Activated T-helper 9 cell treated with anti-CD3 and anti-CD28 coated beads, Interleukin-2, amount 50 U/mL, for 16 hours (primary cell): ENCODE measurements around the gene DEPDC7.
"Not testable (repeated sequence)": the region's sequence is repeated elsewhere in the genome, so short reads cannot be mapped to it uniquely, and the experiment has no call there.

Experiments
- DNase-seq: peaks from one replicate; pipeline ENCODE4 v3.0.0-alpha.2; 2020; ENCODE audit warnings: low read depth

The DEPDC7 gene

DNA sequence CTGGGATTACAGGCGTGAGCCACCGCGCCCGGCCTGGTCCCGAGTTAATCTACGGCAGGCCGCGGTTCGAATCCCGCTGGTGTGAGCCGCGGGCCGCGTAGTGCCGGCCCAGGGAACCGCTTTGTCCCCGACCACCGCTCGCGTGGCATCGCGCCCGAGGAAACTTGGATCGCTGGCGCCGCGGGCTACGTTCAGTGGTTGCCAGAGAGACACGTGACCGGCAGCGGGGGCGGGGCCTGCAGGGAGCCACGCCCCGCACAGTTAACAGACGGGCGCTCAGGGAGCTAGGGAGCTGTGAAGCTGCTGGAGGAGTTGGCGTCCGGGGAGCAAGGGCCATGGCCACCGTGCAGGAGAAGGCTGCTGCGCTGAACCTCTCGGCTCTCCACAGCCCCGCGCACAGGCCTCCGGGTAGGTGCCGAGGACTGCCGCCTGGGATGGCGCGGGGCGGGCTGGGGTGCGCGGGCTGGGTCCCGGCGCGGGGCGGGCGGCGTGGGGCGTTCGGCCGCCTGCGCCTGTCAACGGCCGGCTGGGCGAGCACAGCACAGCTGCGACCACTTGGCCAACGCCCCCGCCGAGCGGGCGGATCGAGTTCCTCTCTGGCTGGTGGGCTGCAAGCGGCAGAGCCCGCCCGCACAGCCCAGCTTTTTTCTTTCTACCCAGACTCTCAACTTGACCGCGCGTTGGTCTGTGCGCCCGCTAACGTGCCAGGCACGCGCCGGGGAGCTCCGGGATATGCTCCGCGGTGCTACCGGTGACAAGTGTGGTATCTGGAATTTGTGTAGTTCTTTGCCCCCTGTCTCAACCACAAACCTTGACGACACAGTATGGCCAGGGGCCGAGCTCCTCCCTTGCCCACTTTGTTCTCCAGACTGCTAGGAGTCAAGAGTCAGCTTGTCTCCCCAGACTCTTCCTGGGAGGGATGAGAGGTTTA, at the start of gene DEPDC7:
Gene DEPDC7 (plus strand): TSS at position 258 of the 931 bp plus-strand sequence. CDS start 78 bp downstream, at position 336.
- DNase-seq, result peak; percentile 67

DNA sequence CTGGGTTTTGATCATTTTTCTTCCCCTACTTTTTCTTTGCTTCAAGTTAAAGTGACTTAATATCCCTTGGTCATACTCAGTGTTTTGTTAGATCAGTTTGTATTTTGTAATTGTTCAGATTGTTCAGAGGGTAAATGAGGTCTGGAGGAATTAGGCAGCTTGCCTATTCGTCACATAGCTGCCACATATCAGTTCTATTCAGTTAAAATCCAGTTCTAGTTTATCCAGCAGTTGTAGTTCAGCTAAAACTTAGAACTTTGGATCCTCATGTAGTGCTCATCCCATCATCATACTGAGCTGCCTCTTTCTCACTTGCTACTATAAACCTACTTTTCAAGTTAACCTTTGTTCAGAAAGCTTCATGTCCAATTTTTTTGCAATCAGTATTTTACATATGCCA, 47.1 kb upstream of the DEPDC7 start:
- no peak for DNase-seq

DNA sequence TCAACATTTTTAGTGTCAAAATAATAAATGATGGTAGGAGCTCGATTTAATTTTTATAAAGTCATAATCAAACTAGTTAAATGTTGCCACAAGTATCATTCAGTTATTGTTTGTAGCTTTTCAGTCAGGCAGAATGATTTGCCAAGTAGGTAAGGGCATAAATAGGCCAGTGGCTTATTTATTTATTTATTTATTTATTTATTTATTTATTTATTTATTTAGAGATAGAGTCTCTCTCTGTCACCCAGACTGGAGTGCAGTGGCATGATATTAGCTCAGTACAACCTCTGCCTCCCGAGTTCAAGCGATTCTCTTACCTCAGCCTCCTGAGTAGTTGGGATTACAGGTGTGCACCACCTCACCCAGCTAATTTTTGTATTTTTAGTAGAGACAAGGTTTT, 43.4 kb upstream of the DEPDC7 start:
- not testable (repeated sequence) for DNase-seq

DNA sequence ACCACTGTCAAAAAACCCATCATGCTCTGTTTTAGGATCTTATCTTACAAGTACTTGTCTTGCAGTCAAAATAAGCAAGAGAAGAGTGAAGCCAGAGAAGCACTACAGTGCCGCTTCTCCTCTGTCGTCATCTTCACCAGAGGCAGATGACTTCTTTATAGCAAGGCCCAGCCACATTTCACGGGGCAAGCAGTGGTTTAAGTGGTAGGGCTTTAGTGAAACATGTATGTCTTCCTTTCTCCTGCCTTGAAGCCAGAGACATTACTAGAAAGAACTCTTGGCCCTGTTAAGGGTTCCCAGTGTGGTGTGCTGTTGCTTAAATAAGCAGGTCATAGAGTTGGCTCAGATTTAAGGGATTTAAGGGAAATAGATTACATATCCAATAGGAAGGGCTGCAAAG, 42.9 kb upstream of the DEPDC7 start:
- DNase-seq, result no peak

DNA sequence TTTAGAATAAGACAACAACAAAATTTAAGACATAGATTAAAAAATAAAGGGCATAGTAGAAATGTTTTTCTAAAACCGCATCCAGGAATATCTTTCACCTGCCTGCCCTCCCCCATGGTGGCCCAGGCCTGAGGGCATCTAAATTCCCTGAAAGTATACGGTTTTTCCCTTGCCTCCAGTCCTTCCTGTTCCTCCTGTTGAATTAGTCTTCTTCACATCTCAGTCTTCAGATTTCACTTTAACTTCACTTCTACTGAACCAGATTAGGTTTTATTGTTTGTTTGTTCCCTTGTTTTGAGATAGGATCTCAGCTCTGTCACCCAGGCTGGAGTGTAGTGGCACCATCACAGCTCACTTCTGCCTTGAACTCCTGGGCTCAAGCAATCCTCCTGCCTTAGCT, 33.1 kb upstream of the DEPDC7 start:
- DNase-seq, result no peak

DNA sequence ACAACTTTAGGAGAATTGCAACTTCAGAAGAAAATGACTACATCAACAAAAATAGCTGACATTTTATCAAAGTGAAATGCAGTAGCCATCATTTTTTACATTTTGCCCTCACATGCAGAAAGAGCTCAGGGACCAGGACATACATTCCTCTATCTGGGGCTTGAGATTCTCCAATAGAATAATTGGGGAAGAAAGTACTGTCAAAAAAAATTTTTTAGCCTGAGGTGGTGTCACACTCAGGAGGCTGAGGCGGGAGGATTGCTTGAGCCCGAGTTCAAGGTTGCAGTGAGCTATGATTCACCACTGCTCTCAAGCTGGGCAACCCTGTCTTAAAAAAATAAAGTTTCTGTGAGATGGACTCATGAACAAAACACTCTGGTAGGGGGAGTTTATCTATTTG, 32.2 kb upstream of the DEPDC7 start:
- no peak for DNase-seq

DNA sequence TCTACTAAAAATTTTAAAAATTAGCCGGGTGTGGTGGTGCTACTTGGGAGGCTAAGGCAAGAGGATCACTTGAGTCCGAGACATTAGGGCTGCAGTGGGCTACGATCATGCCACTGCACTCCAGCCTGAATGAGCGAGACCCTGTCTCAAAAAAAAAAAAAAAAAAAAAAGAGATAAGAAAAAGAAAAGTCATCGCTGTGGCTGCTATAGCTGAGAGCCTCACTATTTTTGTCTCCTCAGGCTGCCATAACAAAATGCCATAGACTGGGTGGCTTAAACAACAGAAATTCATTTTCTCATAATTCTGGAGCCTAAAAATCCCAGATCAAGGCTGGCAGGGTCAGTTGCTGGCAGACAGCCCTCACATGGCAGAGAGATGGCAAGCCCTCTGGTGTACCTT, 30.1 kb upstream of the DEPDC7 start:
- no peak for DNase-seq

DNA sequence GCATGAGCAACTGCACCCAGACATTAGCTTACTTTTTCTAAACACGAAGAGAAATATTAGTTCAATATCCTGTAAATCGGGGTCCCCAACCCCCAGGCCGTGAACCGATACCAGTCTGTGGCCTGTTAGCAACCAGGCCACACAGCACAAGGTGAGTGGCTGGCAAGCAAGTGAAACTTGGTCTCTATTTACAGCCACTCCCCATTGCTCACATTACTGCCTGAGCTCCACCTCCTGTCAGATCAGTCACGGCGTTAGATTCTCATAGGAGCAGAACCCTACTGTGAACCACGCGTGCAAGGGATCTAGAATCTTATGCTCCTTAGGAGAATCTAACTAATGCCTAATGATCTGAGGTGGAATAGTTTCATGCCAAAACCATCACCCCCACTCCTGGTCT, 27.8 kb upstream of the DEPDC7 start:
- no peak for DNase-seq

DNA sequence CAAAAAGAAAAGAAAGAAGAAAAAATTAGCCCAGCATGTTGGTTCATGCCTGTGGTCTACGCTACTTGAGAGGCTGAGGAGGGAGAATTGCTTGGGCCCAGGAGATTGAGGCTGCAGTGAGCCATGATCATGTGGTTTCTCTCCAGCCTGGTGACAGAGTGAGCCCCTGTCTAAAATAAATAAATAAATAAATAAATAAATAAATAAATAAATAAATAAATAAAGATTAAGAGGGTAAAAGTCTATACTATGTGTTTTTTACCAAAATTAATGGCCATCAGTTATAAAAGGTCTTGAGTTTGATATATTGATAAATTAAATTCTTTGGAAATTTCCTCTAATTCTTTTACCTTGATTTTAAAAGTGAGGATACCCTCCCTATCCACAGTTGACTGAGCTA, 25.2 kb upstream of the DEPDC7 start:
- DNase-seq, result no peak

DNA sequence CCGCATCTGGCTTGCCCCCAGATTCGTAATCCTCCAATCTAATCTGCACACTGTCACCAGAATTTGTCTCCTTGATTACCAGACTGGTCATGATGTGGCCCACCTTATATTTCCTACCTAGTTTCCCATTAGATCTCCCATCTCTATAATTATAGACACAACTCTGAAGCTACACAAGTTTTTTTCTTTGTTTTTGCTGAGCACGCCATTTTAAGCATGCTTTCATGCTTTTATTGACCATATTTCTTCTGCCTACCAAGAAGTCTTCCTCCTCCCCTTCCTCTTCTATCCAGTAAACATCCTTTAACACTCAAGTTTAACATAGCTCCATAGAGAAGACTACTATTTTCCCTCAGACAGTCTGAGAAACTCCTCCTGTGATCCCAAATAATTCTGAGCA, 24.3 kb upstream of the DEPDC7 start:
- DNase-seq, result no peak

DNA sequence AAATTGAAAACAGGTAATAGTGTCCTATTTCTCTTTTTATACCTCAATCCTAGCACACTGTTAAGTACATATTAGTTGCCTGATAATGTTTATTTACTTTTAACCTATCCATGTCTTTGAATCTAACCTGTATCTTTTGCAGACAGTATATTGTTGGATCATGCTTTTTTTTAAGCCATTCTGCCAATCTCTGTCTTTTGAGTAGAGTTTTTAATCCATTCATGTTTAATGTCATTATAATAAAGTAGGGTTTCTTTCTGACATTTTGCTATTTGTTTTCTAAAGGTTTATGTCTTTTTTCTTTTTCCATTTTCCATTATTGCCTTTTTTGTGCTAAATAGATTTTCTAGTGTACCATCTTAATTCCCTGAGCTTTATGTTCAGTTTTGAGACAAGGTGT, 23.8 kb upstream of the DEPDC7 start:
- no peak for DNase-seq

DNA sequence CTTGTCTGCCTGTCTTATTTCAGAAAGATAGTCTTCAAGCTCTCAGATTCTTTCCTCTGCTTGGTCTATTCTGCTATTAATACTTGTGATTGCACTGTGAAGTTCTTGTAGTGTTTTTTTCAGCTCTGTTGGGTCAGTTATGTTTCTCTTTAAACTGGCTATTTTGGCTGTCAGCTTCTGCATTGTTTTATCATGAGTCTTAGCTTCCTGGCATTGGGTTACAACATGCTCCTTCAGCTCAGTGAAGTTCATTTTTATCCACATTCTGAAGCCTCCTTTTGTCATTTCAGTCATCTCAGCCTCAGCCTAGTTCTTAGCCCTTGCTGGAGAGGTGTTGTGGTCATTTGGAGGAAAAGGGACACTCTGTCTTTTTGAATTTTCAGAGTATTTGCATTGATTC, 15.5 kb upstream of the DEPDC7 start:
- DNase-seq, result no peak

DNA sequence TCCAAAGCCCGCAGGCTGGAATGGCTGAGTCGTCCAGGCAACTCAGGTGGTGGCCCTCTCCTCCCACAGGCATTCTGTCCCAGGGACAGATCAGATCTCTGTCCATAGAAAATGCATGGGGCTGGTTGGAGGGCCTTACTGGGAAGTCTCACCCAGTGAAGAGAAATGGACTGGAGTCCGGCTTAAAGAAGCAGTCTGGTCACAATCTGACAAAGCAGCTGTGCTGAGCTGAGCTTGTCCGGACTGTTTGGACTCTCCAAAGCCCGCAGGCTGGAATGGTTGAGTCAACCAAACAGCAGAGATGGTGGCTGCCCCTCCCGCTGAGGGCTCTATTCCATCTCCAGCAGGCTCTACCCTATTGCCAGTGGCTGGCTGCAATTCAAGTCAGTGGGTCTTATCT, 14.4 kb upstream of the DEPDC7 start:
- DNase-seq, result no peak

DNA sequence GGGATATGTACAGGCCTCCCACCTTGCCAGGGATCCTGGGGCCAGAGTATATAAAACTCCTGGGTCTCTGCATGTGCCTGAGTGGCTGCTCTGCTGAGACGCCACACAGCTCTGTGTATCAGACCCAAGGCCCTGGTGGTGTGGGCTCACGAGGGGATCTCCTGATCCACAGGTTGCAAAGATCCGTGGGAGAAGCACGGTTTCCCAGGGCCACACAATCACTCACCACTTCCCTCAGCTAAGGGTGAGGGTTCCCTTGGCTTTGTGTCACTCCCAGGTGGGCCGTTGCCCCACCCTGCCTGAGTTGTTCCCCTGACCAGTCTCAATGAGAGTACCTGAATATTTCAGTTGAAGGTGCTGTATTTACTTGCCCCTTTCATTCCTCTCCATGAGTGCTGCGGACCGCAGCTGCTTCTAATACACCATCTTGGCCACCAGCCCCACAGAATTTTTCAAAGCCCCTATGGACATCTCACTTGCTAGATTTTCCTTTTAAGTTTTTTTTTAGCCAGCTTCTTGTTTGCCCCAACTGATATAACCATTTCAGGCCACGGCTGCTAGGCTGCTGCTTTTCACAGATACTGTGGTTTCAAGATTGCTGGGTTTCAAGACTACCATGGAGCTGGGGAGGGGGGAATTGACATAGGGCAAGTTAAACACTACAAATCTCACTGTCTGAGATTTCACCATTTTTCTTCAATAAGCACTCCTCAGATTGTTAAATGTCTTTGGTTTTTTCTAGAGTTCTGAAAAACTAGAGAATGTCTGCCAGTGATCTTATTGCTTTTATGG, 13.7 kb upstream of the DEPDC7 start:
- DNase-seq, result no peak

DNA sequence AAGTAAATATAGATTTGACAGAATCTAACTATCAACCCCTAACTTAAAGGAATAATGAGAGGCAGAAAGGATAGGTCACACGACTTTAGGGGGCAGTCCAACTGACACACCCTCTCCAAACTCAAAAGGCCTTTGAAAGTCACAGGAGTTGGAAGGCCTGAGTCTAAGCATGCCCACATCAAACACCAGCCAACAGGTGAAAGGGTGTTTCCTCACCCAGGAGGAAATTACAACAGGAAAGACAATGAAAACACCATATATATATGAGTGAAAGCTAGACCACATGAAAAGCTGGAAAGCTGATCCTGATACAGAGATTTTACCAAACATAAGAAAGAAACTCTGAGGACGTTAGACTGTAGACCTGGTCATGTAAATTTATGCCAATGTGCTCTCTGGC, 10.5 kb upstream of the DEPDC7 start:
- DNase-seq, result no peak

DNA sequence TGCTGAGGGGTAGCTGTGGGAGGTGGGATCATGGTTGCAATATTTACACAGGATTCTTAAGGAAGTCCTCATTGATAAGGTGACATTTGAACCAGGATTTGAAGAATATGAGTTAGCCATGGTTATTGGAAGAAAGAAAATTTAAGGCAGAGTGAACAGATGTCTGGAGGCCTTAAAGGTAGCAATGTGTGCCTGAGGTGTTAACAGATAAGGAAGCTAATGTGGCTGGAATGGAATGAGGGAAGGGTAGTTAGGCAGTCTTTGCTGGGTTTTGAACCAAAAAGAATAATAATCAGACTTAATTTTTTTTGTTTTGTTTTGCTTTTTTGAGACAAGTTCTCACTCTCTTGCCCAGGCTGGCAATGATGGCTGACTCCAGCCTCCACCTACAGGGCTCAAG, 9.7 kb upstream of the DEPDC7 start:
- DNase-seq, result no peak

DNA sequence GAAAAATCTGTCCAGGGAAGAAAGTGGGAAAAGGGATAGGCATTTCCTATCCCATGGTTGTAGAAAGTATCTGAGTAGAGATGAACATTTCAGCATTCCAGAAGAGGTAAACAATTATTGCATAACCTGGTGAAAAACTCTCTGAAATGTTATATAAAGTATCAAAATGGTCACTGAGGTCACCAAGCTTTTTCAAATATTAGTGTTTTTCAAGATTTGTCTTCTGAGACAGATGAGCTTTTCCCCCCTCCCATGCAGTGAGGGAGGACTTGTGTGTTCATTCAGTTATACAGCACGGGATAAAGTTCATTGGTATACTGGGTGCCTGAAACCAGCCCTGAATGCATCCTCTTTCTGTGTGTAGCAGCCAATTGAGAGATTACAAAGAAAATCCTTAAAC, 1.9 kb upstream of the DEPDC7 start:
- no peak for DNase-seq

DNA sequence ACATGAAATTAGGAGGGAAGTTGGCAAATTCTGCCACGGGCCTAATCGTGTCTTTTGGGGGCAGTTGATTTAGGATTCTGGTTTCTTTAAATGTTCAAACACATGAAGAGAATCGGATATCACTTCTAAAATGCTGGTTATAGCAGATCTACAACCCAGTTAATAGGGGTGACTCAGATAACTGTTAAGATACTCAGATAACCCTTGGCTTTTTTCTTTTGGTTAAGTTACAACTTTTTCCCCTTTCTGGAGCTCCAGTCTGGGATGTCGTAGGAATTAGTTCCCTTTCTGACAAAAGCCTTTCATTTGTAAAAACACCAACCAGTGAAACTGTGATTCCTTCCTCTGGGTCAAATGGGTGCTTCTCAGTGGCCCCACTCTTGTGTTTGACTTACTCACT, 976 bp downstream of the DEPDC7 start:
- no peak for DNase-seq

DNA sequence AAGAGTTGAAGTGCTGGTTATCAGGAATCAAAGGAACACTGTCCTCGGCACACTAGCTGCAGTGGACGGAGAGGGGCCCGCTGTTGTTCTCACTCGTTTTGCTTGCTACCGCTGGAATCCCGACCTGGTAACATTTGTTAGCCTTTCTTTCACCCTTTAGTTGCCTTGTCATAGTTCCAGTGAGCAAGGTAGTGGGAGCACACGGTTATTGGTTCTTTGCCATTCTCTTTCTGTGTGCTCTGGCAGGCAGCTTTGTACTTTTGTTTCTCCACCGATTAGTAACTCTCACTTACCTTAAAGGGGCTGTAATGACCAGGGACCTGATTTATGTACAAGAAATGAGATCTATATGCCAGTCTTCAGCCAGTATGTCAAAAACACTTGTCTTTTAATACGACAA, 1.8 kb downstream of the DEPDC7 start:
- no peak for DNase-seq

DNA sequence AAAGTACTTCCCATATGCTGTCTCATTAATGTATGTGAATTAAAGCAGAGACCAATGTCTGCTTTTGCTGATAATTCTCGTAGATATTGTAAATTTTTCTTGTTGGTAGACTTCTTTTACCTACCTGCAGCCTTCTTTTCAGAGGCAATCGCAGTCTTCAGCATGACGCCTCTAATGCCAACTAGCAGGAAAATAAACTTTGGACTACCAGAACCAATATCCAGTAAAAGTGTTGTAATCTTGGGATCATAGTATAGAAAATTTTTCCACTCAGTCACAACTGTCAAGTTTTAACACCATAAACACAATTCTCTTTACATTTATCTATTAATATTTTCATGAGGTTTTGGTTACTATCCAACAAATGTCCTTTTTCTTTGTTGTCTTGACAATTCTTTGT, 2.3 kb downstream of the DEPDC7 start:
- no peak for DNase-seq

DNA sequence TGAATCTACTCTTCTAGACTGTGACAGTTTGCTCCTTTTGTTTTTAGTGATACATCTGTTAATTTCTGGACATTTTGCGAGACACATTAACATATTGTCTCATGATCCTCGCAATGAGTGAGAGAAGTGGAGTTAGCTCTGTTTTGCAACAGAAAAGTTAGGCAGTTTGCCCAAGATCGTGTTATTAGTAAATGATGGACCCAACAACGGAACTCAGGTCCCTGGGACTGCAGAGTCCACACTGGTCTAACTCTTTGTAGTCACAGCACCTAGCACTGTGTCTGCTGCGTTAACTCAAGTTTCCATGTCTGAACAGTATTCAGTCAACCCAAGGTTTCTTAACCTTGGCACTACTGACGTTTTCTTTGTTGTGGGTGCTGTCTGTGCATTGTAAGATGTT, 3.2 kb downstream of the DEPDC7 start:
- DNase-seq, result no peak

DNA sequence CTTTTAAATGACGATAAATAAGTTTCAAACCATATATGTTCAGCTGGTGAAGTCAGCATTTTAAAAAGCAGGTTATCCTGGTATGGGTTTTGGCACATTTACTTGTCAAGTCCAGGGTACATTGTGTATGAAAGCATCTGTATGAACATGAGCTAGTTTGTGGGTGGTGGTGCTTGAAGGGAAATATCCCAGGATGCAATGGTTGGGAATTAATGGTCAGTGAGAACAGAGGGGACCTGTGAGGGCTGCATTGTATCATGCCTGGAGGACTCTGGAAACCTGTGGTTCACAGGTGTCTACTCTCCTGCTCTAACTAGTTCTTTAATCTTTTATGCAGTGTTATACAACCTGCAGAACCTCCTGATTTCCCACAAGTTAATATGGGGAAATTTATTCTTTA, 5.8 kb downstream of the DEPDC7 start:
- no peak for DNase-seq

DNA sequence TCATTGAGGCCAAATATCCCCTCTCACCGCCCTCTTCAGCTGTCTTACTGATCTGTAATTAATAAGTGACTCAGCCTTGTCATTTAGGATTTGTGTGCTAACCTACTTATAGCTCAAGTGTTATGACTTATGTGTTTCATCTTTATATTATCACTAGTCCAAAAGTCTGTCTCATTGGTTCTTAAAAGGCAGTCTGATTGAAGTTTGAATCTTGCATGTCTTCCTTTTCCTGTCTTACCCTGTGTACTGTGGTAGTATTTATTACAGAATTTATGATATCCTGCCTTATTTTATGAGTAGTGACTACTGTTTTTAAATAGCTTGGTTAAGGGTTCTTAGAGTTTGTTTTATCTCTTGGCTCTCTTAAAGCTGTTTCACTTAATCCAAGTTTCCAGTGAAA, 6.3 kb downstream of the DEPDC7 start:
- DNase-seq, result no peak
